ENCODE measurements around the gene ZNF175. TPM values are rescaled to one million over a fixed set of nuclear protein-coding genes. Genes with fewer than 3 reads are reported as not detected.
A peak's percentile ranks its signal among the peaks of the same experiment; 100 is the strongest.

The ZNF175 gene
- total and polyA plus RNA-seq, 9 of the 15 experiments (the other 6 are each of a cell fraction or from before 2014, with no cell fraction given) = 3.7 to 37.9 (median 14.0) TPM

GRCh38 chr19:51546650-51547396, 24.3 kb upstream of the ZNF175 start (continued):
- no peak for TF ChIP-seq GTF2B (IDR thresholded peaks at IDR 0.05; ENCODE audit: extremely low read depth, insufficient read length)
- peak; percentile 31 for TF ChIP-seq PHF20 (IDR thresholded peaks at IDR 0.05; ENCODE audit: partially characterized antibody)
- peak; percentile 84; the same call in 1 of the 2 replicates for TF ChIP-seq TARDBP (IDR thresholded peaks at IDR 0.05)
- TF ChIP-seq SIX5 (IDR thresholded peaks at IDR 0.05; ENCODE audit: borderline replicate concordance in 1 of 2, insufficient read depth in 1 of 2, low read depth in 1 of 2, low read length in 2 of 2) = no peak
- no peak for TF ChIP-seq TCFL5 (CRISPR knock-in tag; conservative IDR thresholded peaks at IDR 0.05)
- TF ChIP-seq FOS (IDR thresholded peaks at IDR 0.05; ENCODE audit: extremely low read depth, insufficient read length) = peak; percentile 80
- TF ChIP-seq PHTF2 (CRISPR knock-in tag; IDR thresholded peaks at IDR 0.05) = no peak
- peak; percentile 99 for TF ChIP-seq SMARCC2 (IDR thresholded peaks at IDR 0.05; ENCODE audit: low read depth)
- peak; percentile 66 for TF ChIP-seq ELF1 (tag; IDR thresholded peaks at IDR 0.05)
- TF ChIP-seq ZNF263 (CRISPR knock-in tag; IDR thresholded peaks at IDR 0.05; ENCODE audit: borderline replicate concordance) = no peak; the same call in 1 of the 2 replicates
- TF ChIP-seq RHOXF2B (CRISPR knock-in tag; conservative IDR thresholded peaks at IDR 0.05) = no peak
- peak; percentile 98 for TF ChIP-seq TAL1 (IDR thresholded peaks at IDR 0.05)
- no peak for TF ChIP-seq DLX4 (CRISPR knock-in tag; IDR thresholded peaks at IDR 0.05)
- no peak for TF ChIP-seq TCF7L2 (IDR thresholded peaks at IDR 0.05; ENCODE audit: low read depth, low read length)
- TF ChIP-seq HDAC2 (IDR thresholded peaks at IDR 0.05) = peak; percentile 84
- peak; percentile 71; the same call in 1 of the 2 replicates for TF ChIP-seq RB1 (IDR thresholded peaks at IDR 0.05; ENCODE audit: low read depth)
- no peak for TF ChIP-seq ZNF324 (CRISPR knock-in tag; IDR thresholded peaks at IDR 0.05)
- TF ChIP-seq ZBTB33 (CRISPR knock-in tag; IDR thresholded peaks at IDR 0.05) = peak; percentile 42; the same call in 1 of the 2 replicates
- peak; percentile 90 for TF ChIP-seq SMAD1 (IDR thresholded peaks at IDR 0.05; ENCODE audit: low read depth, low read length, partially characterized antibody)
- TF ChIP-seq GABPB1 (CRISPR knock-in tag; IDR thresholded peaks at IDR 0.05) = peak; percentile 47; the same call in 1 of the 2 replicates
- peak; percentile 8; the same call in 1 of the 2 replicates for TF ChIP-seq CLOCK (CRISPR knock-in tag; IDR thresholded peaks at IDR 0.05; ENCODE audit: borderline replicate concordance)
- TF ChIP-seq JUNB (CRISPR knock-in tag; conservative IDR thresholded peaks at IDR 0.05) = peak; percentile 72
- TF ChIP-seq SMARCA4 (IDR thresholded peaks at IDR 0.05) = peak; percentile 99
- no peak for TF ChIP-seq HSF4 (CRISPR knock-in tag; IDR thresholded peaks at IDR 0.05; ENCODE audit: borderline replicate concordance)

Measured in K562 (cell line).